HCT116 (cell line): ENCODE data around the gene GRAPL. TPM values are rescaled to one million over a fixed set of nuclear protein-coding genes. Genes with fewer than 3 reads are reported as not detected.
"Not testable (repeated sequence)": the region's sequence is repeated elsewhere in the genome, so short reads cannot be mapped to it uniquely, and the experiment has no call there.

Source experiments
- ATAC-seq: fragments of 200-7000 bp; cut with Tn5 transposase; 2 replicates; pipeline ENCODE4 v1.9.1; 2020; ENCODE audit warnings: mild to moderate bottlenecking, moderate library complexity
- Bru-seq: library from RNA; stranded (reverse); fragments of 400-500 nt; gene quantifications from one replicate; lab custom pipeline; 2021; lab: Mats Ljungman, UMichigan
- BruChase-seq, 2 experiments: library from RNA; stranded (reverse); fragments of 400-500 nt; gene quantifications; one replicate each; lab custom pipeline; 2021; lab: Mats Ljungman, UMichigan
- BruUV-seq: library from RNA; stranded (reverse); fragments of 400-500 nt; replicated peaks from 2 replicates; lab custom pipeline; 2021; lab: Mats Ljungman, UMichigan
- CTCF ChIA-PET: fragments of 300-600 bp; sonication (Branson Sonifier 250); formaldehyde crosslinking; loops from one replicate; lab custom pipeline; 2021; ENCODE audit warnings: antibody characterized with exemption; lab: Charles Lee
- POLR2A ChIA-PET: fragments of 300-600, 350-600 bp; sonication (Branson Sonifier 250); formaldehyde crosslinking; loops from one replicate; lab custom pipeline; 2021; ENCODE audit warnings: antibody characterized with exemption; lab: Charles Lee
- RAD21 ChIA-PET, 2 experiments: fragments of 300-600 bp; sonication (Branson Sonifier 250); formaldehyde crosslinking; loops; one replicate each; lab custom pipeline; 2023; ENCODE audit warnings: low total read pairs in 2 of 2; ENCODE audit not compliant: uncharacterized antibody in 2 of 2, unreplicated experiment in 2 of 2, low non-redundant PET in 1 of 2; lab: Charles Lee
- DNase-seq: peaks from one replicate; pipeline ENCODE4 v3.0.0-alpha.2; 2010; ENCODE audit warnings: low read depth, low spot score
- H2AFZ ChIP-seq: fragments of 200-600 bp; shearing (Covaris generic), sonication (generic); 2 replicates; pipeline ENCODE4 v1.6.1; 2017; ENCODE audit warnings: low read depth, mixed run types, mixed read lengths, antibody characterized with exemption, low read length; ENCODE audit not compliant: poor library complexity, severe bottlenecking
- H3K27ac ChIP-seq: 2 replicates; pipeline ENCODE4 v1.5.1; 2012; ENCODE audit warnings: low read depth, low read length
- H3K27me3 ChIP-seq: fragments of 200-600 bp; sonication (generic); 2 replicates; pipeline ENCODE4 v1.6.1; 2016; ENCODE audit warnings: mixed run types, low read length, mixed read lengths; ENCODE audit not compliant: insufficient read depth
- H3K36me3 ChIP-seq, 2 experiments: fragments of 200-500 bp in 1 of 2; fragments of 200-600 bp in 1 of 2; sonication (Bioruptor generic) in 1 of 2; sonication (generic) in 1 of 2; 2 replicates each; pipeline versions ENCODE4 v1.5.1 to v1.6.1; 2014 to 2016; ENCODE audit warnings: low read length in 2 of 2, inconsistent platforms in 1 of 2, mixed read lengths in 1 of 2, mixed run types in 1 of 2; ENCODE audit not compliant: insufficient read depth in 2 of 2, control insufficient read depth in 1 of 2
- H3K4me1 ChIP-seq, 2 experiments: fragments of 200-600 bp in 1 of 2; sonication (generic) in 1 of 2; 2 replicates each; pipeline versions ENCODE4 v1.5.1 to v1.6.1; 2012 to 2017; ENCODE audit warnings: low read length in 2 of 2, inconsistent platforms in 1 of 2, mild to moderate bottlenecking in 1 of 2, mixed read lengths in 1 of 2, mixed run types in 1 of 2, moderate library complexity in 1 of 2; ENCODE audit not compliant: insufficient read depth in 2 of 2, control insufficient read depth in 1 of 2
- H3K4me2 ChIP-seq: fragments of 200-600 bp; sonication (generic); 2 replicates; pipeline ENCODE4 v1.6.1; 2017; ENCODE audit warnings: mixed run types, low read length, mixed read lengths
- H3K4me3 ChIP-seq, 2 experiments: fragments of 200-600 bp in 1 of 2; sonication (generic) in 1 of 2; replicated peaks in 1 of 2; 2 replicates each; pipeline ENCODE4 v1.5.1; 2011 to 2016; ENCODE audit warnings: low read length in 2 of 2, control low read depth in 1 of 2, low read depth in 1 of 2, mild to moderate bottlenecking in 1 of 2, mixed read lengths in 1 of 2, mixed run types in 1 of 2
- H3K79me2 ChIP-seq: fragments of 200-600 bp; sonication (generic); 2 replicates; pipeline ENCODE4 v1.6.1; 2017; ENCODE audit warnings: mild to moderate bottlenecking, mixed run types, low read length, moderate library complexity, mixed read lengths; ENCODE audit not compliant: insufficient read depth
- H3K9ac ChIP-seq: fragments of 200-600 bp; sonication (generic); 2 replicates; pipeline ENCODE4 v1.6.1; 2016; ENCODE audit warnings: low read length, mixed read lengths
- H3K9me2 ChIP-seq: fragments of 200-600 bp; sonication (generic), shearing (Covaris generic); 2 replicates; pipeline ENCODE4 v1.6.1; 2017; ENCODE audit warnings: mixed run types, mild to moderate bottlenecking, moderate library complexity; ENCODE audit not compliant: insufficient read depth
- H3K9me3 ChIP-seq, 2 experiments: fragments of 200-500 bp in 1 of 2; fragments of 200-600 bp in 1 of 2; sonication (Bioruptor generic) in 1 of 2; sonication (generic) in 1 of 2; 2 replicates each; pipeline ENCODE4 v1.6.1; 2014 to 2017; ENCODE audit warnings: low read length in 2 of 2, mixed read lengths in 2 of 2, inconsistent platforms in 1 of 2, low read depth in 1 of 2, mild to moderate bottlenecking in 1 of 2, mixed run types in 1 of 2, moderate library complexity in 1 of 2; ENCODE audit not compliant: control insufficient read depth in 1 of 2, insufficient read depth in 1 of 2
- H4K20me1 ChIP-seq: fragments of 200-600 bp; sonication (generic), shearing (Covaris generic); 2 replicates; pipeline ENCODE4 v1.6.1; 2017; ENCODE audit warnings: mixed run types, mild to moderate bottlenecking, moderate library complexity; ENCODE audit not compliant: insufficient read depth
- intact Hi-C: fragments of 100-400 bp; cut with micrococcal nuclease; formaldehyde crosslinking; loops from 2 replicates; pipeline ENCODE4 v1.10.0; 2022
- long read RNA-seq: library from polyadenylated mRNA; unstranded; transcript quantifications from one replicate; pipeline ENCODE4 v2.0.0, GENCODE V29; 2021; ENCODE audit not compliant: unreplicated experiment
- polyA plus RNA-seq: library from polyadenylated mRNA; unstranded; fragments of >200 nt; gene quantifications from 2 replicates; pipeline ENCODE4 v1.2.1, GENCODE V29; 2012; ENCODE audit warnings: missing spikeins
- total RNA-seq: library from RNA; stranded (reverse); gene quantifications from one replicate; pipeline ENCODE4 v1.2.1, GENCODE V29; 2021; ENCODE audit not compliant: unreplicated experiment

GRAPL gene
- total RNA-seq (0.44 TPM), Bru-seq, nascent RNA (percentile 10 among the genes with signal in this experiment), BruChase-seq, experiment 1, labeled RNA remaining after a 6-hour chase (percentile 6 among the genes with signal in this experiment), BruChase-seq, experiment 2, labeled RNA remaining after a 2-hour chase (percentile 5 among the genes with signal in this experiment)
- polyA plus RNA-seq: not detected in 2 replicates
- long read RNA-seq: 0 reads

GRCh38 chr17:19127148-19127980 is at the start of gene GRAPL:
TSS of gene GRAPL (plus strand) at chr17:19127589. CDS start at chr17:19127620, 31 bp downstream.
- H3K27ac ChIP-seq, BruUV-seq, H3K9me2 ChIP-seq, H4K20me1 ChIP-seq, H3K36me3 ChIP-seq, CTCF ChIA-PET, intact Hi-C loops, H3K4me3 ChIP-seq, DNase-seq, H3K9ac ChIP-seq, POLR2A ChIA-PET, ATAC-seq, H3K9me3 ChIP-seq, H3K4me1 ChIP-seq, H3K27me3 ChIP-seq, RAD21 ChIA-PET, H2AFZ ChIP-seq, H3K79me2 ChIP-seq, H3K4me2 ChIP-seq: not testable (repeated sequence)

- H3K27ac ChIP-seq, H3K9ac ChIP-seq, H3K4me1 ChIP-seq, DNase-seq, H3K36me3 ChIP-seq, POLR2A ChIA-PET, H3K4me2 ChIP-seq, intact Hi-C loops, H3K4me3 ChIP-seq, H3K9me2 ChIP-seq, H2AFZ ChIP-seq, H4K20me1 ChIP-seq, RAD21 ChIA-PET, BruUV-seq, CTCF ChIA-PET, H3K79me2 ChIP-seq, H3K9me3 ChIP-seq, H3K27me3 ChIP-seq: not testable (repeated sequence)
- peak; percentile 66 for ATAC-seq
Measured at GRCh38 chr17:19088804-19089685, 38.3 kb upstream of the GRAPL start.

GRCh38 chr17:19090058-19090772 is 37.2 kb upstream of the GRAPL start:
- ATAC-seq: peak; percentile 4; the same call in 1 of the 2 replicates
- DNase-seq, H3K9me2 ChIP-seq, H4K20me1 ChIP-seq, intact Hi-C loops, CTCF ChIA-PET, H3K4me3 ChIP-seq, H2AFZ ChIP-seq, H3K27ac ChIP-seq, H3K27me3 ChIP-seq, POLR2A ChIA-PET, H3K4me2 ChIP-seq, RAD21 ChIA-PET, H3K36me3 ChIP-seq, H3K9ac ChIP-seq, H3K9me3 ChIP-seq, H3K79me2 ChIP-seq, H3K4me1 ChIP-seq: not testable (repeated sequence)
- TSS peak; percentile 62 for BruUV-seq
